AG10803 (cell line): Measurements from ENCODE around the gene SPCS3.
A peak's percentile ranks its signal among the peaks of the same experiment; 100 is the strongest.

Source experiments
- DNase-seq: peaks from one replicate; pipeline ENCODE4 v3.0.0; 2010; ENCODE audit warnings: low read depth
- H3K4me3 ChIP-seq: 2 replicates; pipeline ENCODE4 v1.5.1; 2011; ENCODE audit warnings: mild to moderate bottlenecking, low read length, control low read depth
- CTCF ChIP-seq: conservative IDR thresholded peaks from 2 replicates; pipeline ENCODE4 v1.5.1; 2011; ENCODE audit warnings: mild to moderate bottlenecking, low read length, control low read depth, inconsistent platforms

SPCS3 gene

GRCh38 chr4:176309772-176310171, 10.0 kb upstream of the SPCS3 start:
- peak; percentile 17 for DNase-seq
- no peak for TF ChIP-seq CTCF
- no peak overlapping the region for H3K4me3 ChIP-seq

GRCh38 chr4:176313596-176314336, 6.0 kb upstream of the SPCS3 start:
- DNase-seq: peak; percentile 58
- no peak for TF ChIP-seq CTCF

GRCh38 chr4:176319151-176319703, 539 bp upstream of the SPCS3 start:
- H3K4me3 ChIP-seq: peak overlapping the region; percentile 73
- TF ChIP-seq CTCF: no peak
- no peak for DNase-seq

More at GRCh38 chr4:176313596-176314336, 6.0 kb upstream of the SPCS3 start:
- no peak overlapping the region for H3K4me3 ChIP-seq

GRCh38 chr4:176320340-176320975, 692 bp downstream of the SPCS3 start:
- no peak for TF ChIP-seq CTCF
- DNase-seq: peak; percentile 84
- peak overlapping the region; percentile 86 for H3K4me3 ChIP-seq

- TF ChIP-seq CTCF: no peak
- peak overlapping the region; percentile 86 for H3K4me3 ChIP-seq
- no peak for DNase-seq
Observed at GRCh38 chr4:176320976-176321361, 1.2 kb downstream of the SPCS3 start.

- no peak for DNase-seq
- H3K4me3 ChIP-seq: peak overlapping the region; percentile 86
Observed at GRCh38 chr4:176321589-176321988, 1.8 kb downstream of the SPCS3 start.

More at GRCh38 chr4:176321589-176321988, 1.8 kb downstream of the SPCS3 start:
- no peak for TF ChIP-seq CTCF
